HepG2 (cell line): ENCODE measurements around the gene TEX55. TPM values are rescaled to one million over a fixed set of nuclear protein-coding genes. Genes with fewer than 3 reads are reported as not detected.

Experiments used
- MED8 ChIP-seq: sonication (generic); formaldehyde crosslinking; IDR thresholded peaks from 2 replicates; pipeline ENCODE4 v1.8.1; 2023; ENCODE audit warnings: mild to moderate bottlenecking, missing genetic modification reagents; ENCODE audit not compliant: insufficient replicate concordance
- polyA plus RNA-seq, 8 experiments: library from polyadenylated mRNA; depleted of rRNA in 3 of 8; stranded (reverse) in 7 of 8; unstranded in 1 of 8; fragments of >200 nt; fragmentation: Illumina TruSeq in 4 of 8; extraction: Trizol in 4 of 8; gene quantifications; 2 replicates each; pipeline versions ENCODE4 v1.2.1 to v1.2.3, GENCODE V29; 2011 to 2016; ENCODE audit warnings: low read depth in 4 of 8, missing spikeins in 1 of 8, mixed read lengths in 1 of 8; ENCODE audit not compliant: insufficient read depth in 1 of 8
- total RNA-seq, 5 experiments: library from RNA; depleted of rRNA; stranded (reverse); fragments of >200 nt; fragmentation: Illumina TruSeq; extraction: Trizol; gene quantifications; 2 replicates each; pipeline ENCODE4 v1.2.3, GENCODE V29; 2016; ENCODE audit warnings: low read depth in 1 of 5
- TF ChIP-seq, protein P1 (sequence below), 2 experiments: fragments of 450-650 bp in 1 of 2; sonication (generic) in 1 of 2; formaldehyde crosslinking in 1 of 2; IDR thresholded peaks; 2 replicates each; pipeline versions ENCODE4 v1.6.1 to v1.8.0; 2016 to 2022; ENCODE audit warnings: antibody characterized with exemption in 1 of 2, mild to moderate bottlenecking in 1 of 2, missing genetic modification reagents in 1 of 2
- TF ChIP-seq, protein P2 (sequence below): IDR thresholded peaks from 2 replicates; pipeline ENCODE4 v1.6.1; 2016; ENCODE audit warnings: low read depth

The TEX55 gene
- total and polyA plus RNA-seq, 2 of the 13 experiments (the other 11 are each of a cell fraction or from before 2014, with no cell fraction given), result not detected

DNA sequence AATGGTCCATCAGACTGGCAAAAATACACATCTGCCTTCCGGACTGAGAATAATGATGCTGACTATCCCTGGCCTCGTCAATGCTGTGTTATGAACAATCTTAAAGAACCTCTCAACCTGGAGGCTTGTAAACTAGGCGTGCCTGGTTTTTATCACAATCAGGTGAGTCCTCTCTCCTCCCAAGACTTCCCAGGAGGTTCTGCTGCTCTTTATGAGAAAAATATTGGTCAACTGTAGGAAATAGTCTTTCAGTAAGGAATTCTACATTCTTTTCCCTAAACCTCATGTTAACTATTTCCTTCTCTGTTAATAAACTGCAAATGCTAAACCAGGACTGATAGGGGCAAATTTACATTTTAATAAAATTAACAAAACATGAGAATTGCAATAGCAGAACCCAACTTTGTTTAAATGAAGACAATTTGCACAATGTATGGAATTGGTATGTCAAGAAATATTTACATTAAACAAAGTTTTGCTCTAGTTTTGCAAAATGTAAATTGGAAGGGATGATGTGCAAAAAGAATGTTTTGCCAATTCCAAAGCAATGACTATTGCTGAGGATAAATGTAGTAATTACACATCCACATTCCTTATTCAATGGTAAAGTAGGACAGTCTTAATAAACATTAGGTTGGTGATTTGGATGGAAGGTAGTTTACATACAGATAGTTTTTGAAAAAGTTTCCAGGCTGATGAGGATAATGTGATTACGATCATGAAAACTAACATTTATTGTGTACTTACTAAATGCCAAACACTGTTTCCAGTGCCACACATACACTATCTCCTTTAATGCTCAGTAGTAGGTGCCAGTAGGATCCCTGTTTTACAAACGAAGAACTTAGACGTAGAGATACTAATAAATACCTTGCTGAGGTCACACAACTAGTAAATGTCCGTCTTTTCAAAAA lies 48.5 kb downstream of the TEX55 start (continued):
- TF ChIP-seq, protein P1, sequence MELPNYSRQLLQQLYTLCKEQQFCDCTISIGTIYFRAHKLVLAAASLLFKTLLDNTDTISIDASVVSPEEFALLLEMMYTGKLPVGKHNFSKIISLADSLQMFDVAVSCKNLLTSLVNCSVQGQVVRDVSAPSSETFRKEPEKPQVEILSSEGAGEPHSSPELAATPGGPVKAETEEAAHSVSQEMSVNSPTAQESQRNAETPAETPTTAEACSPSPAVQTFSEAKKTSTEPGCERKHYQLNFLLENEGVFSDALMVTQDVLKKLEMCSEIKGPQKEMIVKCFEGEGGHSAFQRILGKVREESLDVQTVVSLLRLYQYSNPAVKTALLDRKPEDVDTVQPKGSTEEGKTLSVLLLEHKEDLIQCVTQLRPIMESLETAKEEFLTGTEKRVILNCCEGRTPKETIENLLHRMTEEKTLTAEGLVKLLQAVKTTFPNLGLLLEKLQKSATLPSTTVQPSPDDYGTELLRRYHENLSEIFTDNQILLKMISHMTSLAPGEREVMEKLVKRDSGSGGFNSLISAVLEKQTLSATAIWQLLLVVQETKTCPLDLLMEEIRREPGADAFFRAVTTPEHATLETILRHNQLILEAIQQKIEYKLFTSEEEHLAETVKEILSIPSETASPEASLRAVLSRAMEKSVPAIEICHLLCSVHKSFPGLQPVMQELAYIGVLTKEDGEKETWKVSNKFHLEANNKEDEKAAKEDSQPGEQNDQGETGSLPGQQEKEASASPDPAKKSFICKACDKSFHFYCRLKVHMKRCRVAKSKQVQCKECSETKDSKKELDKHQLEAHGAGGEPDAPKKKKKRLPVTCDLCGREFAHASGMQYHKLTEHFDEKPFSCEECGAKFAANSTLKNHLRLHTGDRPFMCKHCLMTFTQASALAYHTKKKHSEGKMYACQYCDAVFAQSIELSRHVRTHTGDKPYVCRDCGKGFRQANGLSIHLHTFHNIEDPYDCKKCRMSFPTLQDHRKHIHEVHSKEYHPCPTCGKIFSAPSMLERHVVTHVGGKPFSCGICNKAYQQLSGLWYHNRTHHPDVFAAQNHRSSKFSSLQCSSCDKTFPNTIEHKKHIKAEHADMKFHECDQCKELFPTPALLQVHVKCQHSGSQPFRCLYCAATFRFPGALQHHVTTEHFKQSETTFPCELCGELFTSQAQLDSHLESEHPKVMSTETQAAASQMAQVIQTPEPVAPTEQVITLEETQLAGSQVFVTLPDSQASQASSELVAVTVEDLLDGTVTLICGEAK (IDR thresholded peaks at IDR 0.05), result no peak
- TF ChIP-seq, protein P1 (CRISPR knock-in tag; IDR thresholded peaks at IDR 0.05), result no peak
- TF ChIP-seq MED8 (CRISPR knock-in tag), result no peak
- TF ChIP-seq, protein P2, sequence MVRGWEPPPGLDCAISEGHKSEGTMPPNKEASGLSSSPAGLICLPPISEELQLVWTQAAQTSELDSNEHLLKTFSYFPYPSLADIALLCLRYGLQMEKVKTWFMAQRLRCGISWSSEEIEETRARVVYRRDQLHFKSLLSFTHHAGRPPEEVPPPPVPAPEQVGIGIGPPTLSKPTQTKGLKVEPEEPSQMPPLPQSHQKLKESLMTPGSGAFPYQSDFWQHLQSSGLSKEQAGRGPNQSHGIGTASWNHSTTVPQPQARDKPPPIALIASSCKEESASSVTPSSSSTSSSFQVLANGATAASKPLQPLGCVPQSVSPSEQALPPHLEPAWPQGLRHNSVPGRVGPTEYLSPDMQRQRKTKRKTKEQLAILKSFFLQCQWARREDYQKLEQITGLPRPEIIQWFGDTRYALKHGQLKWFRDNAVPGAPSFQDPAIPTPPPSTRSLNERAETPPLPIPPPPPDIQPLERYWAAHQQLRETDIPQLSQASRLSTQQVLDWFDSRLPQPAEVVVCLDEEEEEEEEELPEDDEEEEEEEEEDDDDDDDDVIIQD (CRISPR knock-in tag), result no peak
